Activated CD8-positive, alpha-beta memory T cell treated with anti-CD3 and anti-CD28 coated beads for 4 hours (primary cell): ENCODE results near the gene MZT2B.
"Not testable (repeated sequence)": the region's sequence is repeated elsewhere in the genome, so short reads cannot be mapped to it uniquely, and the experiment has no call there.

Experiments
- DNase-seq, 2 donors: peaks; one replicate each; pipeline ENCODE4 v3.0.0-alpha.2; 2020; ENCODE audit warnings: low read depth in 2 of 2

Gene MZT2B

GRCh38 chr2:130152816-130153595 lies 29.1 kb upstream of the MZT2B start:
- DNase-seq, result no peak

GRCh38 chr2:130153721-130154422 lies 28.2 kb upstream of the MZT2B start:
- not testable (repeated sequence) for DNase-seq

- DNase-seq, result not testable (repeated sequence)
Observed at GRCh38 chr2:130154423-130154770, 27.7 kb upstream of the MZT2B start.

GRCh38 chr2:130154773-130155765 lies 27.0 kb upstream of the MZT2B start:
- no peak for DNase-seq

- DNase-seq, result not testable (repeated sequence)
Observed at GRCh38 chr2:130155956-130156623, 26.0 kb upstream of the MZT2B start.

GRCh38 chr2:130156624-130157004 lies 25.4 kb upstream of the MZT2B start:
- DNase-seq, result no peak

- DNase-seq, result not testable (repeated sequence)
Observed at GRCh38 chr2:130157354-130157753, 24.7 kb upstream of the MZT2B start.

GRCh38 chr2:130157825-130158514 lies 24.1 kb upstream of the MZT2B start:
- not testable (repeated sequence) for DNase-seq

- DNase-seq, result no peak
Observed at GRCh38 chr2:130158631-130159030, 23.4 kb upstream of the MZT2B start.

- DNase-seq, result not testable (repeated sequence)
Observed at GRCh38 chr2:130159376-130159775, 22.7 kb upstream of the MZT2B start.

GRCh38 chr2:130160131-130160530 lies 21.9 kb upstream of the MZT2B start:
- DNase-seq, result no peak

- DNase-seq, result not testable (repeated sequence)
Observed at GRCh38 chr2:130160838-130161705, 21.0 kb upstream of the MZT2B start.

- not testable (repeated sequence) for DNase-seq
Observed at GRCh38 chr2:130162486-130162885, 19.6 kb upstream of the MZT2B start.

- no peak for DNase-seq
Observed at GRCh38 chr2:130162968-130163367, 19.1 kb upstream of the MZT2B start.

- DNase-seq, result no peak
Observed at GRCh38 chr2:130165293-130166016, 16.6 kb upstream of the MZT2B start.

GRCh38 chr2:130166611-130167010 lies 15.5 kb upstream of the MZT2B start:
- not testable (repeated sequence) for DNase-seq

GRCh38 chr2:130169163-130169562 lies 12.9 kb upstream of the MZT2B start:
- not testable (repeated sequence) for DNase-seq

- no peak for DNase-seq
Observed at GRCh38 chr2:130169896-130170295, 12.2 kb upstream of the MZT2B start.

GRCh38 chr2:130174866-130175265 lies 7.2 kb upstream of the MZT2B start:
- DNase-seq, result not testable (repeated sequence)
